Measurements from ENCODE around the gene CPEB3.

DNA sequence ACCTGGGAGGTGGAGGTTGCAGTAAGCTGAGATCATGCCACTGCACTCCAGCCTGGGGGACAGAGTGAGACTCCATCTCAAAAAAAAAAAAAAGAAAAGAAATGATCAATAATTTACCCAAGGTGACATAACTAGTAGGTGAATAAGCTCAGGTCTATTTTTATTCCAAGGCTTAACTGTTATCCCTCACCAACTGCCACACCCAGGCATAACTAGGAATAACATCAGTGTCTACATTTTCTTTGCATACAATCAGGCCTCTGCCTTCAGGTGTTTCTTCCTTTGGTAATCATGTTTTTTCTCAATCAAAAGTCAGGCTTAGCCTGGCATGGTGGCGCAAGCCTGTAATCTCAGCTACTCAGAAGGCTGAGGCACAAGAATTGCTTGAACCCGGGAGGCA is 26.6 kb downstream of the CPEB3 start:
- TF ChIP-seq, protein P1, sequence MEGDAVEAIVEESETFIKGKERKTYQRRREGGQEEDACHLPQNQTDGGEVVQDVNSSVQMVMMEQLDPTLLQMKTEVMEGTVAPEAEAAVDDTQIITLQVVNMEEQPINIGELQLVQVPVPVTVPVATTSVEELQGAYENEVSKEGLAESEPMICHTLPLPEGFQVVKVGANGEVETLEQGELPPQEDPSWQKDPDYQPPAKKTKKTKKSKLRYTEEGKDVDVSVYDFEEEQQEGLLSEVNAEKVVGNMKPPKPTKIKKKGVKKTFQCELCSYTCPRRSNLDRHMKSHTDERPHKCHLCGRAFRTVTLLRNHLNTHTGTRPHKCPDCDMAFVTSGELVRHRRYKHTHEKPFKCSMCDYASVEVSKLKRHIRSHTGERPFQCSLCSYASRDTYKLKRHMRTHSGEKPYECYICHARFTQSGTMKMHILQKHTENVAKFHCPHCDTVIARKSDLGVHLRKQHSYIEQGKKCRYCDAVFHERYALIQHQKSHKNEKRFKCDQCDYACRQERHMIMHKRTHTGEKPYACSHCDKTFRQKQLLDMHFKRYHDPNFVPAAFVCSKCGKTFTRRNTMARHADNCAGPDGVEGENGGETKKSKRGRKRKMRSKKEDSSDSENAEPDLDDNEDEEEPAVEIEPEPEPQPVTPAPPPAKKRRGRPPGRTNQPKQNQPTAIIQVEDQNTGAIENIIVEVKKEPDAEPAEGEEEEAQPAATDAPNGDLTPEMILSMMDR (IDR thresholded peaks at IDR 0.05): no peak
- TF ChIP-seq POLR2A (IDR thresholded peaks at IDR 0.05) (no peak), EP300 (IDR thresholded peaks at IDR 0.05) (no peak)

Data from ovary (tissue), 3 donors.